ENCODE measurements around the gene ZNF318.
"Not testable (repeated sequence)": the region's sequence is repeated elsewhere in the genome, so short reads cannot be mapped to it uniquely, and the experiment has no call there.

ZNF318 gene

DNA sequence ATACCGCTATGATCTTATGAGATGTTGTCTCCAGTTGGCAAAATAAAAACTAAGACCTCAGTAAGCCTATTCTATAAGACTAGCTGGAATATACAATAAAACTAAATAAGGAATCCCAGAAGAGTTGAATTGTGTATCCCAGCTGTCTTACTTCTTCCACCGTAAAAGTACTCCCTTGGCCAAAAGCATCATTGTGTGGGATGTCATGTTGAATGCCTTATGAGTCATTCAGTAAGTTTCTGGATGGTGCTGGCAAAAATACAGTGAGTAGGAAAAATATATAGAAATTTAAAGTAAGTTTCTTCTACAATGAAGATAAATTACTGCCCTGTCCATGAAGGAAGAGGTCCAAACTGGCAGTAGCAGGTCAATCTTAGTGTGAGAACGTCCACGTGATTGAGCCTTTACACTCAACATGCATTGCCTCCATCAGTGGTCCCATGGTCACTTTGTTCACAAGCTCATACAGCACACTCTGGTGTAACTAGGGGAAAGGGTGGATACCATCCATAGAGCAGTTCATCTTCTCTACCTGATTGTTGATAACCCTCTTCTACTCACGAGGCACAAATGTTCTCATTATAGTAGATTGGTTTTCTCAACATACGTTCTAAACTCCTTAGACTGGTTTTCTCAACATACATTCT lies 13.7 kb upstream of the ZNF318 start:
- DNase-seq (ENCODE audit: low read depth) = peak; percentile 44

DNA sequence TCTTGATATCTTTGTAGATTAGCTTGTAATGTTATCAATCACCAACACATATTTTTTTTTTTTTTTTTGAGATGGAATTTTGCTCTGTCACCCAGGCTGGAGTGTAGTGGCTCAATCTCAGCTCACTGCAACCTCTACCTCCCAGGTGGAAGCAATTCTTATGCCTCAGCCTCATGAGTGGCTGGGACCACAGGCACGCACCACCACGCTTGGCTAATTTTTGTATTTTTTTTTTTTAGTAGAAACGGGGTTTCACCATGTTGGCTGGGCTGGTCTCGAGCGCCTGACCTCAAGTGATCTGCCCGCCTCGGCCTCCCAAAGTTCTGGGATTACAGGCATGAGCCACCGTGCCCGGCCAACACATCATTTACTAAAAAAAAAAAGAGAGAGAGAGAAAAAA lies 11.4 kb upstream of the ZNF318 start:
- not testable (repeated sequence) for DNase-seq (ENCODE audit: low read depth)

- DNase-seq (ENCODE audit: low read depth) = no peak
These were observed 9.2 kb upstream of the ZNF318 start for GRCh38 chr6:43378631-43379030.

DNA sequence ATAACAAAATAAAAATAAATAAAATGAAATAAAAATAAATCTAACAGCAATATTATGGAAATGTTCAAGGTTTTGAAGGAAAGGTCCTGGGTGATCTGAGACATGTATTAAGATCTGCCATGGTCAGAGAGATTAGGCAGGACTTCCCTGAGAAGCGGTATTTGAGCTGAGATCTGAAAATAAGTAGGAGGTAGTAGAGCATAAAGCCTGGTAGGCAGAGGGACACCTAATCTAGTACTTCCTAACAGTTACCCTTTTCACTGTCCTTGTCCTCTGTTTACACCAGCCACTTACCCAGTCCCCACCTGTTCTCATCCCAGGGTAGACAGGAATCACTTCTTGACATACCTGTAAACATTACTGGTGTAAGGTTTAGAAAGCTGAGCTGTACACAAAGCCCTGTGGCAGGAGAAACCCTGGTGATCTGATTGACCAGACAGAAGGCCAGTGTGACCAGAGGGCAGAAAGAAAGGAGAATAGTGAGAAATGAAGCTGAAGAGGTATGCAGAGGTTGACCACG lies 8.3 kb upstream of the ZNF318 start:
- no peak for DNase-seq (ENCODE audit: low read depth)

DNA sequence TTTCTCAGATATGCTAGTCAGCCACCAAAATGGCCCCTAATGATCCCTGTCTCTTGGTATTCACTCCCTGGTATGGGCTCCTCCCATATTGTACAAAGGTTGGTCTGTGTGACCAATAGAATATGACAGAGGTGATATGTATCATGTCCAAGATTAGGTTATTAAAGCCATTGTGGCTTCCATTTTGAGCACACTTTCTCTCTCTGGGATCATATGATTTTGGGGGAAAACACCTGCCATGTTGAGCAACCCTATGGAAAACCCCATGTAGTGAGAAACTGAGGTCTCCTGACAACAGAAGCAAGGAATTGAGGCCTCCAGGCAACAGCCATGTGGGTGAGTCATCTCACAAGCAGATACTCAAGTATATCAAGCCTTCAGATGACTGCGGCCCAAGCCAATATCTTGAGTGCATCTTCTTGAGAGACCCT lies 7.1 kb upstream of the ZNF318 start:
- DNase-seq (ENCODE audit: low read depth) = no peak

GRCh38 chr6:43375693-43376092 lies 6.2 kb upstream of the ZNF318 start:
- no peak for DNase-seq (ENCODE audit: low read depth)

- DNase-seq (ENCODE audit: low read depth) = no peak
These were observed 3.9 kb upstream of the ZNF318 start for GRCh38 chr6:43373252-43373875.

- not testable (repeated sequence) for DNase-seq (ENCODE audit: low read depth)
These were observed 645 bp upstream of the ZNF318 start for GRCh38 chr6:43370003-43370580.

GRCh38 chr6:43368259-43369160 lies 937 bp downstream of the ZNF318 start:
- no peak for DNase-seq (ENCODE audit: low read depth)

DNA sequence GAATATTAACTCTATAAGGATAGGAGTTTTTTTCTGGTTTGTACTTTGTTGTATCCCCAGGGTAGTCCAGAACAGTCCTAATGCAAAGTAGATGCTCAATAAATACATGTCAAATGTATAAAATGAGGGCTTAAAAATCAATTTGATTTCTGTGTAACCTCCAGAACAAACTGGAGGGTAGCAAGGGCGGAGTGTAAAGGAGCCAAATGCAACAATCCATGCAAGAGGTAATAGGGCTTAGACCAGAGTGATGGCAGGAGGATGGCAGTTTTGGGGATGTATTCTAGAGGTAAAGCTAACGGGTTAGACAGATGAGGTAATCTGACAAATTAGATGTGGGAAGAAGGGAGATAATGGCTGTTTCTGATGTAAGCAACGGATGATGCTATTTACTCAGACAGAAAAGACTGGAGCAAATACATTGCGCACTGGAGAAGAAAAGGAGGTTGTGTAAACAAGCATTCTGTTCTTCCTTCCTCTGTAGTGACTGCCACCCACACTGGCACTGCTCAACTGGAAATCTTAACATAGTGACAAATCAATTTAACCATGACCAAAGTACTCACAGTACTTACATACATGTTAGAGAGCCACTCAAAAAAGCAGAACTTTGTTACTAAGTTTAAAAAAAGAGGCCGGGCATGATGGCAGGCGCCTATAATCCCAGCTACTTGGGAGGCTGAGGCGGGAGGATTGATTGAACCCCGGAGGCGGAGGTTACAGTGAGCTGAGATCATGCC lies 2.0 kb downstream of the ZNF318 start:
- no peak for DNase-seq (ENCODE audit: low read depth)

DNA sequence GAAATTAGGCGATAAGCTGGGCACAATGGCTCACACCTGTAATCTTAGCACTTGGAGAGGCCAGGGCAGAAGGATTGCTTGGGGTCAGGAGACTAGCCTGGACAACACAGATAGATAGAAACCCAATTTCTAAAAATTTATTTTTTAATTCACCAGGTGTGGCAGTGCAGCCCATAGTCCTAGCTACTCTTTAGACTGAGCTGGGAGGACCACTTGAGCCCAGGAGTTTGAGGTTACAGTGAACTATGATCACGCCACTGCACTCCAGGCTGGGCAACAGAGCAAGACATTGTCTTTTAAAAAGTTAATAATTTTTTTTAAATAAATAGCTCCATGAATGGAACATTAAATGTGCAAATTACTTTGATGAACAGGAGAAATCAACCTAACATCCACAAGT lies 8.2 kb downstream of the ZNF318 start:
- no peak for DNase-seq (ENCODE audit: low read depth)

DNA sequence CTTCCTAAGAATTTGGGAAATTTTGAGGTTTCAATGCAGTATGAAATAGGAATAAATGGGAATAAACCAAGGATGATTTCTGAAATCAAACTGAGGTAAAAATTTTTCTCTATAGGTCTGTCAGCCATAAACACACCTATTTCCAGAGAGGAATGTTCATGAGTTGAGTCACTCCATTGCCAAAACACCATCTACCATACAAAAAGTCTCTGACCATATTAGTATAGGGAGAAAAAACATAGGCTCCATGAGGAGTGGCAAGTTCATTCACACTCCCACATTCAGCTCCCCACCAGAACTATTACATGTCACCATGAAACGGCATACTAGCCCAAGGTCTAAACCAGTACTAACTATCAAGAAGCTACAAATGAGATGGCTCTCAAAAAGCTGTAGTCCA lies 9.6 kb downstream of the ZNF318 start:
- DNase-seq (ENCODE audit: low read depth) = no peak

- DNase-seq (ENCODE audit: low read depth) = no peak
These were observed 10.1 kb downstream of the ZNF318 start for GRCh38 chr6:43359381-43359780.

GRCh38 chr6:43355862-43356590 lies 13.4 kb downstream of the ZNF318 start:
- no peak for DNase-seq (ENCODE audit: low read depth)

GRCh38 chr6:43351951-43352350 lies 17.5 kb downstream of the ZNF318 start:
- DNase-seq (ENCODE audit: low read depth) = not testable (repeated sequence)

DNA sequence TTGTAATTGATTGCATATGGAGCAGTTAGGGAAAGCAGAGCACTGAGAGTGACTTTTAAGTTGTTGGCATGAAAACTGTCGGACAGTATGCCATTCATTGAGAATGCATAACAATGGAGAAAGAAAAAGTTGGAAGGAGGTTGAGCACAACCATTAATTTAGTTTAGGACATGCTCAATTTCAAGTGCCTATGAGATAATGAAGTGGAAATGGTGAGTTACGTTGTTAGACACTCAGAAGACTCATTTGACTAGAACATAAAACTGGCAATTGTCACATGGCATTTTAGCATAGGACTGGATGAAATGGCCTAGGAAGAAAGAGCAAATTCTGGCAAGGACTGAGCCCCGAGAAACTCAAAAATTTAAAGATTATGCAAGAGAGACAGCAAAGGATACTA lies 22.0 kb downstream of the ZNF318 start:
- no peak for DNase-seq (ENCODE audit: low read depth)

- no peak for DNase-seq (ENCODE audit: low read depth)
These were observed 22.4 kb downstream of the ZNF318 start for GRCh38 chr6:43347021-43347420.

DNA sequence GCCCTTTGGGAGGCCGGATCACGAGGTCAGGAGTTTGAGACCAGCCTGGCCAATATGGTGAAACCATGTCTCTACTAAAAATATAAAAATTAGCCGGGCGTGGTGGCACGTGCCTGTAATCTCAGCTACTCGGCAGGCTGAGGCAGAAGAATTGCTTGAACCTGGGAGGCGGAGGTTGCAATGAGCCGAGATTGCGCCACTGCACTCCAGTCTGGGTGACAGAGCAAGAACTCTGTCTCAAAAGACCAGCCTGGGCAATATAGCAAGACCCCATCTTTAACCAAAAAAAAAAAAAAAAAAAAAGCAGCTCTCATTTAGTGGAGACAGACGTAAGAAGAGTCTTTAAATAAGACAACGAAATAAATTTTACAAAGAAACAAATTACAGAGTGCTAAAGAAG lies 23.2 kb downstream of the ZNF318 start:
- DNase-seq (ENCODE audit: low read depth) = not testable (repeated sequence)

DNA sequence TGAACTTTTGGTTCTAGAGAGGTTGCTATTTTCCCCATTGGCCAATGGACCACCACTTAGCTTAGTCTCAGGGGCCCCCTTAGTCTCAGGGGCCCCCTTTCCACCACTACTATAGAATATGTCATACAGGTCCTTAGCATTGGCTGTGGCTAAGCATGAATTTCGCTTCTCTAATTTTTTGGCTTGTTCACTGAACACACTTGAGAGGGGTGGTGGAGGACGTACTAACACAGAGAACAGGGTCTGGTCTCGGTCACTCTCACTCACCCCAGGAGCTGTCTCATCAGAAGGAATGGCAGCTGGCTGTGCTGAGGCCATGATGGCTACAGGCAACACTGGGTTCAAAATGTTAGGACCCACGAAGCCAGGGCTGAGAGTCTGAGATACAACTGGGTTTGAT lies 30.3 kb downstream of the ZNF318 start:
- no peak for DNase-seq (ENCODE audit: low read depth)

GRCh38 chr6:43338243-43338642 lies 31.2 kb downstream of the ZNF318 start:
- DNase-seq (ENCODE audit: low read depth) = no peak

DNA sequence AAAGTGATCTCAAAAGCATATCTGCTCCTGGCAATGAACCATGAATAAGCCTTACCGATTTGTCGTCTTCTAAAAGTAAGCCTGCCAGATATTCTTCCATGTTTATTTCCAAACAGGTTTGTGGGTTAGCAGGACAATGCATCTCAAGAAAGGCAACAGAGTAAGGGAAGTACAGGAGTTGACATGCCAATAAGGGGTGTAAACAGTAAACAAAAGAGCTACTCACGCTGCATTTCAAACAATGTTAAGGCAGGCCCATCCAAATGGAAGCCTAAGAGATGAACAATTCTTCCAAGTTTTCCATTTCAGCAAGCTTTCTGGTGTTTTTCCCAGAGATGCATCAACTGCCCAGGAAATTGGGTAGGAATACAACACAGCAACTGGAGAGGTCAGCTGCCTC lies 33.1 kb downstream of the ZNF318 start:
- DNase-seq (ENCODE audit: low read depth) = no peak

Measured in non-pigmented ciliary epithelial cell (primary cell).